PC-9 (cell line): ENCODE results near the gene BRINP2.

Experiments used
- CTCF ChIP-seq: fragments of 200-600 bp; sonication (generic); conservative IDR thresholded peaks from 2 replicates; pipeline ENCODE4 v1.6.1; 2017; ENCODE audit warnings: mixed run types, antibody characterized with exemption, mild to moderate bottlenecking, moderate library complexity
- EZH2 ChIP-seq: fragments of 200-600 bp; sonication (generic); IDR thresholded peaks from 2 replicates; pipeline ENCODE4 v1.8.0; 2017; ENCODE audit warnings: antibody characterized with exemption, low read depth

- TF ChIP-seq CTCF: peak; percentile 72
- TF ChIP-seq EZH2: no peak
Observed at GRCh38 chr1:177185209-177185608, 14.5 kb downstream of the BRINP2 start.
